GM18909 (cell line): ENCODE data around the gene PRDM11.

Source experiments
- ATAC-seq: cut with Tn5 transposase; IDR thresholded peaks from one replicate; pipeline ENCODE4 v1.9.1; 2021; ENCODE audit warnings: mild to moderate bottlenecking; ENCODE audit not compliant: unreplicated experiment, poor library complexity

PRDM11 gene

GRCh38 chr11:45141171-45141570, 5.3 kb upstream of the PRDM11 start:
- no peak for ATAC-seq

GRCh38 chr11:45141631-45142030, 4.8 kb upstream of the PRDM11 start:
- ATAC-seq = no peak

- no peak for ATAC-seq
These were observed 4.0 kb upstream of the PRDM11 start for GRCh38 chr11:45142241-45143055.

GRCh38 chr11:45143494-45143893, 2.9 kb upstream of the PRDM11 start:
- ATAC-seq = no peak

- no peak for ATAC-seq
These were observed 2.0 kb upstream of the PRDM11 start for GRCh38 chr11:45144126-45145082.

- ATAC-seq = no peak
These were observed 1.4 kb upstream of the PRDM11 start for GRCh38 chr11:45145083-45145378.

- no peak for ATAC-seq
These were observed 914 bp upstream of the PRDM11 start for GRCh38 chr11:45145379-45146071.

- ATAC-seq = peak; percentile 99
These were observed 734 bp downstream of the PRDM11 start for GRCh38 chr11:45147017-45147728.

- ATAC-seq = no peak
These were observed 1.6 kb downstream of the PRDM11 start for GRCh38 chr11:45147891-45148675.

- ATAC-seq = no peak
These were observed 3.1 kb downstream of the PRDM11 start for GRCh38 chr11:45149483-45150056.

- ATAC-seq = no peak
These were observed 3.9 kb downstream of the PRDM11 start for GRCh38 chr11:45150301-45150700.

GRCh38 chr11:45150943-45151342, 4.5 kb downstream of the PRDM11 start:
- no peak for ATAC-seq

- no peak for ATAC-seq
These were observed 5.0 kb downstream of the PRDM11 start for GRCh38 chr11:45151362-45151982.

- ATAC-seq = no peak
These were observed 6.5 kb downstream of the PRDM11 start for GRCh38 chr11:45152740-45153595.

- no peak for ATAC-seq
These were observed 7.8 kb downstream of the PRDM11 start for GRCh38 chr11:45154276-45154675.

- no peak for ATAC-seq
These were observed 8.7 kb downstream of the PRDM11 start for GRCh38 chr11:45155058-45155551.

GRCh38 chr11:45155627-45156180, 9.3 kb downstream of the PRDM11 start:
- ATAC-seq = no peak
